HL-60 (cell line): ENCODE measurements around the gene OMA1.

Experiments
- CTCF ChIP-seq: IDR thresholded peaks from one replicate; pipeline ENCODE4 v1.5.1; 2011; ENCODE audit warnings: low read length, control low read depth, inconsistent platforms; ENCODE audit not compliant: insufficient read depth
- GABPA ChIP-seq: IDR thresholded peaks from 2 replicates; pipeline ENCODE4 v1.6.1; 2012; ENCODE audit warnings: low read depth

GRCh38 chr1:58465825-58466629 lies 80.5 kb downstream of the OMA1 start:
- no peak for TF ChIP-seq CTCF
- no peak for TF ChIP-seq GABPA
